Breast epithelium (tissue), 3 donors: Measurements from ENCODE around the gene RIPOR2.

Source experiments
- CTCF ChIP-seq, 3 donors: fragments of 450-650 bp; IDR thresholded peaks; one replicate each; pipeline ENCODE4 v1.5.1; 2016 to 2017; ENCODE audit warnings: antibody characterized with exemption in 3 of 3, mild to moderate bottlenecking in 3 of 3, moderate library complexity in 3 of 3
- POLR2AphosphoS5 ChIP-seq, 3 donors: sonication (generic); formaldehyde crosslinking; IDR thresholded peaks; one replicate each; pipeline ENCODE4 v1.6.1; 2017; ENCODE audit warnings: antibody characterized with exemption in 3 of 3

GRCh38 chr6:24891004-24891403 lies 44.8 kb downstream of the RIPOR2 start:
- TF ChIP-seq POLR2AphosphoS5 (IDR thresholded peaks at IDR 0.05) (no peak), CTCF (IDR thresholded peaks at IDR 0.05) (no peak)
